HG02885 (cell line): ENCODE data around the gene CSNK1A1L.

Source experiments
- ATAC-seq: cut with Tn5 transposase; IDR thresholded peaks from one replicate; pipeline ENCODE4 v1.9.1; 2021; ENCODE audit warnings: mild to moderate bottlenecking; ENCODE audit not compliant: unreplicated experiment, poor library complexity

Gene CSNK1A1L

GRCh38 chr13:37105251-37105714, at the start of gene CSNK1A1L:
Gene CSNK1A1L (minus strand): TSS chr13:37105664. CDS start chr13:37105256, 408 bp downstream.
- no peak for ATAC-seq

- no peak for ATAC-seq
These were observed 43.9 kb upstream of the CSNK1A1L start for GRCh38 chr13:37149380-37149779.

- ATAC-seq = no peak
These were observed 43.0 kb upstream of the CSNK1A1L start for GRCh38 chr13:37148501-37148900.

- ATAC-seq = no peak
These were observed 39.2 kb upstream of the CSNK1A1L start for GRCh38 chr13:37144661-37145060.

GRCh38 chr13:37143911-37144310, 38.4 kb upstream of the CSNK1A1L start:
- ATAC-seq = no peak

GRCh38 chr13:37142877-37143276, 37.4 kb upstream of the CSNK1A1L start:
- ATAC-seq = no peak

GRCh38 chr13:37141011-37141410, 35.5 kb upstream of the CSNK1A1L start:
- no peak for ATAC-seq

- ATAC-seq = no peak
These were observed 33.9 kb upstream of the CSNK1A1L start for GRCh38 chr13:37139356-37139755.

- ATAC-seq = no peak
These were observed 33.5 kb upstream of the CSNK1A1L start for GRCh38 chr13:37138926-37139325.

- no peak for ATAC-seq
These were observed 32.7 kb upstream of the CSNK1A1L start for GRCh38 chr13:37138169-37138568.

- ATAC-seq = no peak
These were observed 31.2 kb upstream of the CSNK1A1L start for GRCh38 chr13:37136633-37137032.

- no peak for ATAC-seq
These were observed 30.7 kb upstream of the CSNK1A1L start for GRCh38 chr13:37136187-37136586.

GRCh38 chr13:37134411-37135041, 29.1 kb upstream of the CSNK1A1L start:
- ATAC-seq = no peak

GRCh38 chr13:37132211-37132610, 26.7 kb upstream of the CSNK1A1L start:
- ATAC-seq = no peak

GRCh38 chr13:37131092-37131491, 25.6 kb upstream of the CSNK1A1L start:
- no peak for ATAC-seq

GRCh38 chr13:37129866-37130265, 24.4 kb upstream of the CSNK1A1L start:
- ATAC-seq = no peak

GRCh38 chr13:37127691-37128241, 22.3 kb upstream of the CSNK1A1L start:
- ATAC-seq = no peak

GRCh38 chr13:37123337-37123736, 17.9 kb upstream of the CSNK1A1L start:
- no peak for ATAC-seq

GRCh38 chr13:37118016-37118415, 12.6 kb upstream of the CSNK1A1L start:
- no peak for ATAC-seq

- no peak for ATAC-seq
These were observed 8.8 kb upstream of the CSNK1A1L start for GRCh38 chr13:37114250-37114649.

- no peak for ATAC-seq
These were observed 8.1 kb upstream of the CSNK1A1L start for GRCh38 chr13:37113534-37113933.

GRCh38 chr13:37109051-37109678, 3.7 kb upstream of the CSNK1A1L start:
- ATAC-seq = peak; percentile 48
